ENCODE data around the gene PHRF1. TPM values are rescaled to one million over a fixed set of nuclear protein-coding genes. Genes with fewer than 3 reads are reported as not detected.
A peak's percentile ranks its signal among the peaks of the same experiment; 100 is the strongest.

The PHRF1 gene
- total RNA-seq, 2 donors from 2014 or later = 37.3 to 47.1 TPM

- Mint-ChIP-seq H3K36me3 (peaks cover 10 to 12% of the 10 kb centered on the region in 2 donors), H3K27ac (no peak overlapping the region), H3K9me3 (no peaks in the 10 kb centered on the region)
- ATAC-seq (no peak), DNase-seq (ENCODE audit: low spot score in 2 of 2) (no peak)
Measured at GRCh38 chr11:623999-624704, 47.9 kb downstream of the PHRF1 start.

- Mint-ChIP-seq H3K9me3 (no peaks in the 10 kb centered on the region), H3K27ac (no peak within 1 kb of the TSS), H3K36me3 (peaks cover 10 to 12% of the 10 kb centered on the region in 2 donors)
- no peak for DNase-seq (ENCODE audit: low spot score in 2 of 2)
- peak in 1 of 2 donors; percentile 7 for ATAC-seq
Measured at GRCh38 chr11:624705-625635, 48.7 kb downstream of the PHRF1 start, which contains the start of gene CDHR5. TSS of gene CDHR5 (minus strand) at chr11:624955. CDS start at chr11:624902, 53 bp downstream.

GRCh38 chr11:625636-626268, 49.5 kb downstream of the PHRF1 start:
- no peak for DNase-seq (ENCODE audit: low spot score in 2 of 2)
- Mint-ChIP-seq H3K36me3 (peaks cover 10 to 12% of the 10 kb centered on the region in 2 donors), H3K27ac (no peak overlapping the region), H3K9me3 (no peaks in the 10 kb centered on the region)
- ATAC-seq = peak in 1 of 2 donors; percentile 5

- H3K36me3 Mint-ChIP-seq = peaks cover 10 to 12% of the 10 kb centered on the region in 2 donors
- peak within 1 kb of the TSS in 1 of 2 donors; percentile 83 for H3K27ac Mint-ChIP-seq
- DNase-seq (ENCODE audit: low spot score in 2 of 2) (no peak), ATAC-seq (no peak)
- no peaks in the 10 kb centered on the region for H3K9me3 Mint-ChIP-seq
Measured at GRCh38 chr11:626475-627307, 50.4 kb downstream of the PHRF1 start, which contains the start of gene SCT. TSS of gene SCT (minus strand) at chr11:627181. CDS start at chr11:627143, 38 bp downstream.

GRCh38 chr11:627308-627576, 51.0 kb downstream of the PHRF1 start:
- Mint-ChIP-seq H3K9me3 (no peaks in the 10 kb centered on the region), H3K36me3 (peaks cover 10 to 12% of the 10 kb centered on the region in 2 donors), H3K27ac (no peak overlapping the region)
- DNase-seq (ENCODE audit: low spot score in 2 of 2) (no peak), ATAC-seq (no peak)

- ATAC-seq = no peak
- Mint-ChIP-seq H3K27ac (peak overlapping the region in 1 of 2 donors; percentile 83), H3K9me3 (no peaks in the 10 kb centered on the region), H3K36me3 (peaks cover 10 to 12% of the 10 kb centered on the region in 2 donors)
- DNase-seq (ENCODE audit: low spot score in 2 of 2) = no peak
Measured at GRCh38 chr11:628056-628455, 51.8 kb downstream of the PHRF1 start.

- ATAC-seq (peak; percentile 39 to 60), DNase-seq (ENCODE audit: low spot score in 2 of 2) (no peak)
- H3K9me3 Mint-ChIP-seq = no peaks in the 10 kb centered on the region
- H3K36me3 Mint-ChIP-seq = peaks cover 10 to 12% of the 10 kb centered on the region in 2 donors
- peak overlapping the region in 1 of 2 donors; percentile 83 for H3K27ac Mint-ChIP-seq
Measured at GRCh38 chr11:629237-629583, 52.9 kb downstream of the PHRF1 start.

- Mint-ChIP-seq H3K27ac (no peak overlapping the region), H3K9me3 (no peaks in the 10 kb centered on the region), H3K36me3 (peaks cover 10 to 12% of the 10 kb centered on the region in 2 donors)
- no peak for ATAC-seq
- no peak for DNase-seq (ENCODE audit: low spot score in 2 of 2)
Measured at GRCh38 chr11:630871-631270, 54.6 kb downstream of the PHRF1 start.

- Mint-ChIP-seq H3K9me3 (no peaks in the 10 kb centered on the region), H3K36me3 (peaks cover 0 to 4% of the 10 kb centered on the region in 2 donors), H3K27ac (peak overlapping the region in 1 of 2 donors; percentile 29)
- no peak for DNase-seq (ENCODE audit: low spot score in 2 of 2)
- ATAC-seq = no peak
Measured at GRCh38 chr11:635945-636510, 59.8 kb downstream of the PHRF1 start.

GRCh38 chr11:636511-637332, 60.5 kb downstream of the PHRF1 start, which contains the start of gene DRD4:
TSS of gene DRD4 (plus strand) at chr11:637269. CDS start at chr11:637305, 36 bp downstream.
- DNase-seq (ENCODE audit: low spot score in 2 of 2) = no peak
- H3K36me3 Mint-ChIP-seq = peaks cover 0 to 4% of the 10 kb centered on the region in 2 donors
- peak within 1 kb of the TSS in 1 of 2 donors; percentile 72 for H3K27ac Mint-ChIP-seq
- no peaks in the 10 kb centered on the region for H3K9me3 Mint-ChIP-seq
- ATAC-seq = no peak

GRCh38 chr11:637333-637592, 61.0 kb downstream of the PHRF1 start:
- DNase-seq (ENCODE audit: low spot score in 2 of 2) = no peak
- no peak overlapping the region for H3K27ac Mint-ChIP-seq
- no peaks in the 10 kb centered on the region for H3K9me3 Mint-ChIP-seq
- H3K36me3 Mint-ChIP-seq = peaks cover 0 to 4% of the 10 kb centered on the region in 2 donors
- no peak for ATAC-seq

GRCh38 chr11:637593-638521, 61.6 kb downstream of the PHRF1 start:
- H3K36me3 Mint-ChIP-seq = peaks cover 0 to 4% of the 10 kb centered on the region in 2 donors
- no peaks in the 10 kb centered on the region for H3K9me3 Mint-ChIP-seq
- H3K27ac Mint-ChIP-seq = peak overlapping the region in 1 of 2 donors; percentile 72
- DNase-seq (ENCODE audit: low spot score in 2 of 2) (no peak), ATAC-seq (no peak)

GRCh38 chr11:638631-639331, 62.5 kb downstream of the PHRF1 start:
- Mint-ChIP-seq H3K27ac (peak overlapping the region in 1 of 2 donors; percentile 9), H3K36me3 (peaks cover 0 to 4% of the 10 kb centered on the region in 2 donors), H3K9me3 (no peaks in the 10 kb centered on the region)
- DNase-seq (ENCODE audit: low spot score in 2 of 2) = no peak
- ATAC-seq = no peak

Data from activated naive CD4-positive, alpha-beta T cell treated with anti-CD3 and anti-CD28 coated beads, Interleukin-2, amount 50 U/mL, for 72 hours (primary cell).